HepG2 (cell line): ENCODE data around the gene CACNB4. TPM values are rescaled to one million over a fixed set of nuclear protein-coding genes. Genes with fewer than 3 reads are reported as not detected.

Source experiments
- ATAC-seq: fragments of 200-7000 bp; cut with Tn5 transposase; 3 replicates; pipeline ENCODE4 v1.9.1; 2020; ENCODE audit warnings: mild to moderate bottlenecking, moderate library complexity
- BruUV-seq: library from RNA; stranded (reverse); fragments of 400-500 nt; replicated peaks from 2 replicates; lab custom pipeline; 2021; lab: Mats Ljungman, UMichigan
- CTCF ChIA-PET: fragments of 300-600 bp; formaldehyde crosslinking; extraction: SDS; loops from one replicate; lab custom pipeline; 2021; ENCODE audit warnings: low total read pairs, inconsistent platforms, low intra/inter-chr PET ratio; lab: Yijun Ruan, JAX
- POLR2A ChIA-PET: fragments of 350-600 bp; sonication (Branson Sonifier 250); formaldehyde crosslinking; loops from one replicate; lab custom pipeline; 2020; ENCODE audit warnings: antibody characterized with exemption, inconsistent platforms; lab: Yijun Ruan, JAX
- DNase-seq: peaks from one replicate; pipeline ENCODE4 v3.0.0-alpha.2; 2015; ENCODE audit warnings: low spot score
- FAIRE-seq: peaks from 3 replicates; lab custom pipeline; 2011; peaks lifted over from hg19 to GRCh38; lab: Jason Lieb, UNC
- H2AFZ ChIP-seq: one replicate; pipeline ENCODE4 v1.6.1; 2011; ENCODE audit warnings: low read length, inconsistent platforms
- H3K27ac ChIP-seq: fragments of 300-600 bp; 3 replicates; pipeline ENCODE4 v1.8.0; 2011; ENCODE audit warnings: mixed run types, mild to moderate bottlenecking, mixed read lengths, low read length, inconsistent platforms; ENCODE audit not compliant: insufficient read depth; ENCODE audit errors: extremely low read length
- H3K27me3 ChIP-seq, 2 experiments: fragments of 200-600 bp in 1 of 2; 2 replicates in 1 of 2; 3 replicates in 1 of 2; pipeline versions ENCODE4 v1.6.0 to v1.8.0; 2011; ENCODE audit warnings: low read length in 2 of 2, mild to moderate bottlenecking in 2 of 2, moderate library complexity in 2 of 2, inconsistent platforms in 1 of 2; ENCODE audit not compliant: insufficient read depth in 2 of 2, control insufficient read depth in 1 of 2
- H3K36me3 ChIP-seq, 2 experiments: fragments of 200-600 bp in 1 of 2; replicated peaks in 1 of 2; 2 replicates in 1 of 2; 3 replicates in 1 of 2; pipeline versions ENCODE4 v1.5.1 to v1.8.0; 2011; ENCODE audit warnings: low read length in 2 of 2, inconsistent platforms in 1 of 2; ENCODE audit not compliant: insufficient read depth in 2 of 2, control insufficient read depth in 1 of 2
- H3K4me1 ChIP-seq: 2 replicates; pipeline ENCODE4 v1.5.1; 2012; ENCODE audit warnings: low read length, inconsistent platforms; ENCODE audit not compliant: insufficient read depth
- H3K4me2 ChIP-seq: 2 replicates; pipeline ENCODE4 v1.6.0; 2011; ENCODE audit warnings: low read depth, low read length, inconsistent platforms
- H3K4me3 ChIP-seq, 3 experiments: fragments of 200-600 bp in 1 of 3; sonication (generic), shearing (Covaris generic) in 1 of 3; replicated peaks in 1 of 3; 2 replicates each; pipeline ENCODE4 v1.5.1; 2011 to 2016; ENCODE audit warnings: low read length in 3 of 3, inconsistent platforms in 2 of 3, low read depth in 2 of 3, mild to moderate bottlenecking in 2 of 3, control low read depth in 1 of 3, mixed read lengths in 1 of 3; ENCODE audit not compliant: insufficient read depth in 1 of 3
- H3K79me2 ChIP-seq: one replicate; pipeline ENCODE4 v1.6.1; 2011; ENCODE audit warnings: low read length, inconsistent platforms; ENCODE audit not compliant: insufficient read depth
- H3K9ac ChIP-seq: 2 replicates; pipeline ENCODE4 v1.6.0; 2011; ENCODE audit warnings: mild to moderate bottlenecking, low read depth, low read length, inconsistent platforms; ENCODE audit not compliant: insufficient read depth
- H3K9me3 ChIP-seq: 2 replicates; pipeline ENCODE4 v1.5.1; 2012; ENCODE audit warnings: mild to moderate bottlenecking, low read length
- H4K20me1 ChIP-seq: 2 replicates; pipeline ENCODE4 v1.6.0; 2011; ENCODE audit warnings: inconsistent platforms, mild to moderate bottlenecking, low read length, moderate library complexity; ENCODE audit not compliant: insufficient read depth
- ARID2 ChIP-seq: sonication (generic); formaldehyde crosslinking; IDR thresholded peaks from 2 replicates; pipeline ENCODE4 v1.8.1; 2022; ENCODE audit warnings: mild to moderate bottlenecking, missing genetic modification reagents, borderline replicate concordance
- BHLHE40 ChIP-seq: IDR thresholded peaks from 2 replicates; pipeline ENCODE4 v1.6.1; 2011; ENCODE audit warnings: low read length, improper control_type of control experiment
- E2F1 ChIP-seq: sonication (generic); formaldehyde crosslinking; IDR thresholded peaks from 2 replicates; pipeline ENCODE4 v1.5.0; 2020; ENCODE audit warnings: missing genetic modification reagents
- GZF1 ChIP-seq: sonication (generic); formaldehyde crosslinking; IDR thresholded peaks from 2 replicates; pipeline ENCODE4 v1.5.1; 2020; ENCODE audit warnings: mild to moderate bottlenecking, missing genetic modification reagents
- RAD51 ChIP-seq: fragments of 450-650 bp; IDR thresholded peaks from 2 replicates; pipeline ENCODE4 v1.6.1; 2016; ENCODE audit warnings: borderline replicate concordance
- SMYD3 ChIP-seq: sonication (generic); formaldehyde crosslinking; IDR thresholded peaks from 2 replicates; pipeline ENCODE4 v1.8.1; 2023; ENCODE audit warnings: mild to moderate bottlenecking, missing genetic modification reagents
- STAT6 ChIP-seq: sonication (generic); formaldehyde crosslinking; IDR thresholded peaks from 2 replicates; pipeline ENCODE4 v1.4.0; 2020; ENCODE audit warnings: missing genetic modification reagents, mild to moderate bottlenecking, borderline replicate concordance
- ZNF530 ChIP-seq: sonication (generic); formaldehyde crosslinking; IDR thresholded peaks from 2 replicates; pipeline ENCODE4 v1.5.0; 2020; ENCODE audit warnings: low read depth, mild to moderate bottlenecking, missing genetic modification reagents
- ZNF646 ChIP-seq: sonication (generic); formaldehyde crosslinking; IDR thresholded peaks from 2 replicates; pipeline ENCODE4 v1.9.0; 2021; ENCODE audit warnings: mild to moderate bottlenecking, missing genetic modification reagents
- ZNF776 ChIP-seq: sonication (generic); formaldehyde crosslinking; IDR thresholded peaks from 2 replicates; pipeline ENCODE4 v1.4.0; 2020; ENCODE audit warnings: mild to moderate bottlenecking, missing genetic modification reagents
- WGBS: methylation state at CpG from one replicate; pipeline ENCODE4 v1.1.6; 2017; ENCODE audit warnings: low lambda C conversion rate; 5-methylcytosine and 5-hydroxymethylcytosine counted together
- in situ Hi-C: cut with HindIII; loops from 2 replicates; pipeline ENCODE4 v1.10.0; 2017; ENCODE audit warnings: low pct_unique_long_range_greater_than_20kb; ENCODE audit not compliant: extremely low pct_ligation_motif_present
- intact Hi-C: fragments of 100-400 bp; cut with micrococcal nuclease; formaldehyde crosslinking; loops from one replicate; pipeline ENCODE4 v1.10.0; 2022; ENCODE audit not compliant: unreplicated experiment
- polyA plus RNA-seq, 8 experiments: library from polyadenylated mRNA; depleted of rRNA in 3 of 8; stranded (reverse) in 7 of 8; unstranded in 1 of 8; fragments of >200 nt; fragmentation: Illumina TruSeq in 4 of 8; extraction: Trizol in 4 of 8; gene quantifications; 2 replicates each; pipeline versions ENCODE4 v1.2.1 to v1.2.3, GENCODE V29; 2011 to 2016; ENCODE audit warnings: low read depth in 4 of 8, missing spikeins in 1 of 8, mixed read lengths in 1 of 8; ENCODE audit not compliant: insufficient read depth in 1 of 8
- total RNA-seq, 5 experiments: library from RNA; depleted of rRNA; stranded (reverse); fragments of >200 nt; fragmentation: Illumina TruSeq; extraction: Trizol; gene quantifications; 2 replicates each; pipeline ENCODE4 v1.2.3, GENCODE V29; 2016; ENCODE audit warnings: low read depth in 1 of 5
- TF ChIP-seq, protein P1 (sequence below): sonication (generic); formaldehyde crosslinking; IDR thresholded peaks from 2 replicates; pipeline ENCODE4 v1.9.0; 2022; ENCODE audit warnings: low read depth, missing genetic modification reagents

The CACNB4 gene
- total and polyA plus RNA-seq, 2 of the 13 experiments (the other 11 are each of a cell fraction or from before 2014, with no cell fraction given): 5.1 to 14.3 TPM

- no peak overlapping the region for H2AFZ ChIP-seq
- DNase-seq (no peak), FAIRE-seq (no peak), ATAC-seq (no peak)
- H3K4me1 ChIP-seq: peaks cover 76% of the 10 kb centered on the region
- CTCF ChIA-PET: interaction anchor here (2.0 kb wide), 1 partner anchor 199 kb away, joined by 7 read pairs; no protein-coding TSS in a partner anchor
- no peaks in the 10 kb centered on the region; a peak in 1 of 5 replicates for H3K27me3 ChIP-seq
- peak overlapping the region; percentile 75 for H3K27ac ChIP-seq
- H3K9ac ChIP-seq: peak overlapping the region; percentile 94
- peaks cover 64% of the 10 kb centered on the region for H3K79me2 ChIP-seq
- H3K4me2 ChIP-seq: peak overlapping the region; percentile 87
- H4K20me1 ChIP-seq: peaks cover 45% of the 10 kb centered on the region
- H3K36me3 ChIP-seq: no peaks in the 10 kb centered on the region
- intact Hi-C loops (loop anchor here (1.0 to 5.0 kb wide), 3 partner anchors 7 to 201 kb away; no protein-coding TSS in a partner anchor), in situ Hi-C loops (loop anchor here (10.0 kb wide), 1 partner anchor 888 kb away; the partner anchor contains the start of genes ARL6IP6 and PRPF40A)
- peak overlapping the region; percentile 94 to 98 (median 95); a peak in 5 of 6 replicates for H3K4me3 ChIP-seq
- no peaks in the 10 kb centered on the region for H3K9me3 ChIP-seq
- WGBS: 18% methylated on average over 6 of the region's 6 CpGs
- BruUV-seq: TSS peak; percentile 51
- POLR2A ChIA-PET: interaction anchor here (0.9 to 3.0 kb wide), 3 partner anchors 14 to 163 kb away, joined by 3 to 8 read pairs (median 3); no protein-coding TSS in a partner anchor
- TF ChIP-seq SMYD3 (CRISPR knock-in tag) (0 out of 2 replicates have a peak, but pooled peaks have one; percentile 37), RAD51 (peak; percentile 94), ZNF530 (CRISPR knock-in tag) (no peak), ARID2 (CRISPR knock-in tag) (0 out of 2 replicates have a peak, but pooled peaks have one; percentile 37), STAT6 (CRISPR knock-in tag) (0 out of 2 replicates have a peak, but pooled peaks have one; percentile 12), GZF1 (0 out of 2 replicates have a peak, but pooled peaks have one; percentile 28), ZNF646 (peak; percentile 78), BHLHE40 (peak; percentile 48; the same call in 1 of the 2 replicates), ZNF776 (no peak), E2F1 (CRISPR knock-in tag) (no peak)
- TF ChIP-seq, protein P1, sequence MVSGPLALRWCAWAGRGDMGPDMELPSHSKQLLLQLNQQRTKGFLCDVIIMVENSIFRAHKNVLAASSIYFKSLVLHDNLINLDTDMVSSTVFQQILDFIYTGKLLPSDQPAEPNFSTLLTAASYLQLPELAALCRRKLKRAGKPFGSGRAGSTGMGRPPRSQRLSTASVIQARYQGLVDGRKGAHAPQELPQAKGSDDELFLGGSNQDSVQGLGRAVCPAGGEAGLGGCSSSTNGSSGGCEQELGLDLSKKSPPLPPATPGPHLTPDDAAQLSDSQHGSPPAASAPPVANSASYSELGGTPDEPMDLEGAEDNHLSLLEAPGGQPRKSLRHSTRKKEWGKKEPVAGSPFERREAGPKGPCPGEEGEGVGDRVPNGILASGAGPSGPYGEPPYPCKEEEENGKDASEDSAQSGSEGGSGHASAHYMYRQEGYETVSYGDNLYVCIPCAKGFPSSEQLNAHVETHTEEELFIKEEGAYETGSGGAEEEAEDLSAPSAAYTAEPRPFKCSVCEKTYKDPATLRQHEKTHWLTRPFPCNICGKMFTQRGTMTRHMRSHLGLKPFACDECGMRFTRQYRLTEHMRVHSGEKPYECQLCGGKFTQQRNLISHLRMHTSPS: no peak
These were observed 272.1 kb downstream of the CACNB4 start for GRCh38 chr2:151826737-151827157.
